GM21367 (cell line): ENCODE results near the gene MUC4.
"Not testable (repeated sequence)": the region's sequence is repeated elsewhere in the genome, so short reads cannot be mapped to it uniquely, and the experiment has no call there.

Experiments used
- ATAC-seq: cut with Tn5 transposase; IDR thresholded peaks from one replicate; pipeline ENCODE4 v1.9.1; 2021; ENCODE audit not compliant: unreplicated experiment

Gene MUC4

DNA sequence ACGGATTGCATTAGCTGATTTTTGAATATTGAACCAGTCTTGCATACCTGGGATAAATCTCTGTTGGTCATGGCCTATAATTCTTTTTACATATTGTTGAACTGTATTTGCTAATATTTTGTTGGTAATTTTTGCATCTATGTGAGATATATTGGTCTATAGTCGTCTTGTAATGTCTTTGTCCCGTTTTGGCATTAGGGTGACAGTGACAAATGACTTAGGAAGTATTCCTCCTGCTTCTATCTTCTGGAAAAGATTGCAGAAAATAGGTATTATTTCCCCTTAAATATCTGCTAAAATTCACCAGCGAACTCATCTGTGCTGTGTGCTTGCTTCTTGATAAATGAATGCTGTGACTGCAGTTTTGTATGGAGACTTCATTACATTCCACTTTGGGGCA lies 67.3 kb downstream of the MUC4 start:
- ATAC-seq = no peak

DNA sequence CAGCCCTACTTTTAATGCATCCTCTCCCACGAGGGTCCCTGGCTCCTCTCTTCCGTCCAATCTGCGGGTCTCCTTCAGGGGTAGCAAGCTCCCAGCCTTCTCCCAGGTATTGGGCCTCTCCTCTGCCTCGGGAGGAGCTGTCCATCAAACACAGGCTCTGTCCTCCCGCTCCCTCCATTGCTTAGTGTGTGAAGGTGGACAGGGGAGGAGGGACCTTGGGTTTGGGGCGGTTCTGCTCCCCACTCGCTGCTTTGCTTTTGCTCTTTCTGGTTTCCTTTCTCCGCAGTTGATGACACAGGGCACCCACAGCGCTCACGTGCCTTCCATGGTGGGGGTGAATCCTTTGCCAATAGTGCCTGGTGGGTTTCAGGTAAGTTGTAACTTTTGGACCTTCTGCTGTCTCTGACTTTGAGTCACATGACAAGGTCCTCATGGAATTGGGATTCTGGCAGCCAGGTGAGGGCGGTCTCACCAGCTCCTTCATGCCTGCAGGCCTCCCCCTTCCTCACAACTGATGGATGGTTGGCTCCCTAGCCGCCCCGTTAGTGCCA lies 72.1 kb downstream of the MUC4 start:
- no peak for ATAC-seq

DNA sequence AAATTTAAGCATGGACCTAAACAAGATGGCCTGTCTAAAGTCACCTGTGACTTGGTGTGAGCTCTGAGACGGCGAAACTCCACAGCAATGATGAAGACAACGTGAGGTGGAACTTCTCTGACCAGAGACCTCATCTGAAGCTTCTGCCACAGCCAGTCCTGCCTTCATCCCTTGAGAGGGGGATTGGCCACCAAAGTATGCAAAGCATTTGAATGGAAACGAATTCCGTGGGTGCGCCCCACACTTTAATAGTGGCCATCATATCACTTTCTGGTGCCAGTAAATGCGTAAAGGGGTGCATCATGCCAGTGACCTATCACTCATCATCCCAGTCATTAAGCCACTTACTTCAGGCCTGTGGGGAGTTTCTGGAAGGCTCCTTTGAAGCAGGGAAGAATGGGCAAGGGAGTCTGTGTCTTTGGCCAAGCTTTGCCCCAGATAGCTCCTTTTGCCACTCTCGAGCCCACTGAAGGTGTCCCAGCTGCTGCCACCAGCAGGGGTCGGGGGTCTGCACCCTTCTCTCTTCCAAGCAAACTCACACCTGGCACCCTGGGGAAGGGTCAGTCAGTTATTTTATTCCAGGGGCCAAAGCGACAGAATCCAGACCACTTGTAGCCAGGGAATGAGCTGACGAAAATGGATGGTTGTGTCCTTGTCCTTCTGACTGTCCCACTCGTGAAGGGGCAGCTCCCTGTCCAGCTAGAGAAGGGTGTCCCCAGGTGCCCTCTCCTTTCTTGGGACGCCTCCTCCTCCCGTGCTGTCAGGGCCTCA lies 73.3 kb downstream of the MUC4 start:
- ATAC-seq = no peak

DNA sequence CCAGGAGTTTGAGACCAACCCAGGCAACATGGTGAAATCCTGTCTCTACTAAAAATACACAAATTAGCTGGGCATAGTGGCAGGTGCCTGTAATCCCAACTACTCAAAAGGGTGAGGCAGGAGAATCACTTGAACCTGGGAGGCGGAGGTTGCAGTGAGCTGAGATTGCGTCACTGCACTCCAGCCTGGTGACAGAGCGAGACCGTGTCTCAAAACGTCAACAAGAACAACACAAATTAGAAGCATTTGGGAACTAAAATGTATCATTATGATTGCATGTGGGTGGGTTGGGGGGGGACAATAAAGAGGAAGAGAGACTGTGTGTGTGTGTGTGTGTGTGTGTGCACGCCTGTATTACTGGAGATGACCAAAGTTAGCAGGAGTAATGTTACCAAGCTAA lies 73.9 kb downstream of the MUC4 start:
- not testable (repeated sequence) for ATAC-seq

DNA sequence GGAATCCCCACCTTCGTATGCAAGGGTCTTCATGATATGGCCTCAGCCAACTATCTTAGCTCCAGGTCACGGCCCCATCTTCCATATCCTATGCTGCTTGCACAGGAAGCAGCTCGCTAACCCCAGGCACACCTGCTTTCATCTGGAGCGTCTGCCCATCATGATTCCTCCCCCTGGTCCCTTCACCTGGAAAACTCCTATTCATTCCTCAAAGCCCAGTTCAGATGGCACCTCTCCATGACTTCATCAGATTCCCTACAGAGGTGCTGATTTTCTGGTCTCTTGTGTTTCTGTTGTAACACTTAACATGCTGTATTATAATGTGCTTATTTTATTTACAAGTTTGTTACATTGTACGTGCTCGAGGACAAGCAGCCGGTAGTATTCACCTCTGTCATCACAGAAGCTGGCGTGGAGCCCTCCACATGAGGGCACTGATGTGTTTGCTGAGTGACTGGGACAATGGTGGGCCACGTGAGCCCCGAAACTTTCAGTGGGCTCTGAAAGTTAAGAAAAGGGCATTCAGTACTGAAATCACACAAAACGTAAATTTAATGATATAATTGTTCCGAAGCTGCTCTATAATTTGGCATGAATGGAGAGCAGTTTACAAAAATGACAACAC lies 74.8 kb downstream of the MUC4 start:
- no peak for ATAC-seq

DNA sequence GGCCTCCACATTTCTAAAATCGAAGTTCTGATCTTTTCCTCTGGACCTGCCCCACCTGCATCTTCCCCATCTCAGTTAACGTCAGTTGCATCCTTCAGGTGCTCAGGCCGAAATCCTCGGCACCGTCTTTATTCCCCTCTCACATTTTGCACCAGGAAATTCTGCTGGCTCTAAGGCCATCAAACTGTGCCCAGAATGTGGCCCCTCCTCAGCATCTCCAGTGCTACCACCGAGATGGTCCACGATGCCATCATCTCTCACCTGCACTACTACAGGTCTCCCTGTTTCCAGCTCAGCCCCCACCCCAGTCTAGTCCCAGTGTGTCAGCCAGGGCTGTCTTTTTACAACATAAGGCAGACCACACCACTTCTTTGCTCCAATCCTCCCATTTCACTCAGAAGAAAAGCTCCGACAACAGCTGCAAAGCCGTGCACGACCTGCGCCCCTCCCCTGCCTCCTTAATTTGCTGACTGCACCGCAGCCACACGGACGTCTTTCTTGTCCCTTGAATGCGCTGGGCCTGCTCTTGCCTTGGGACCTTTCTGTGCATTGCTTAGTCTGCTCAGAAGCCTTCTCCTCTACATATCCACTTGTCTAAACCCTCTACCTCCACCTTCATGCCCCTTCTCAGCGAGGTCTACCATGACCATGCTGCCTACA lies 76.6 kb downstream of the MUC4 start:
- no peak for ATAC-seq

DNA sequence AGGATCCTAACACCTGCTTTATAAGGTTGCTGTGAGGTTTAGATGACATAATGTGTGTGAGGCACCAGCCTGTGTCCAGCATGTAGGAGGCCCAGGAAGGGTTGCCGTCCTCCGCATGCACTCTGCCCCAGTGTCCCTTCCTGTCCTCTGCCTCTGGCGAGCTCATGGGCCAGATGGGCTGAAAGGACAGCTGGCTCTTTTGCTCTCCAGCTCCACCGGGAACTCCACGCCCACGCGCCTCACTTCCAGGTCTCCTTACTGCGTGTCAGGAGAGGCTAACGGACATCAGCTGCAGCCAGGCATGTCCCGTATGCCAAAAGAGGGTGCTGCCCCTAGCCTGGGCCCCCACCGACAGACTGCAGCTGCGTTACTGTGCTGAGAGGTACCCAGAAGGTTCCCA lies 78.8 kb downstream of the MUC4 start:
- no peak for ATAC-seq

DNA sequence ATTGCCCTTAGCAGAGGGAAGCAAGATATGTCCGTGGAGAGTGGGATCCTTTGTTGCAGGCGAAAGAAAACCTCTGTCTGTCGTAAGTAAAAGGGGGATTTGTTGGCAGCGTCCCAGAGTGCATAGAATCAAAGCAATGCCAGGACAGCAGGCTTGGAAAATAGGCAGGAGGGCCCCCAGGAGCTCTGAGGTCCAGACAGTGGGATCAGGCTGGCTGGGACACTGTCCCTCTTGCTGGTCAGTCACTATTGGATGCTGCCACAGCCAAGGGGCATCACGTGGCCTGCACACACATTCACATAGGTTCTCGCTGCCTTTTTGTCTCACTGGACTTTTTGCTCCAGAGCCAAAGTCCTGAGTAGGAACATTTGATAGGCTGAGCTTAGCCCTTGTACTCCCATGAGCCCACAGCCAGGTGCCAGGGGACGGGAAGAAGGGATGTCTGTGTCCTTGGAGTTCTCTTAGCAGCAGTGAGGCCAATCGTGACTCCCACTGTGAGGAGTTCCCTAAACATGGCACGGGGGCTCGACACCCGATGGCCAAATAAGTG lies 80.3 kb downstream of the MUC4 start:
- no peak for ATAC-seq

DNA sequence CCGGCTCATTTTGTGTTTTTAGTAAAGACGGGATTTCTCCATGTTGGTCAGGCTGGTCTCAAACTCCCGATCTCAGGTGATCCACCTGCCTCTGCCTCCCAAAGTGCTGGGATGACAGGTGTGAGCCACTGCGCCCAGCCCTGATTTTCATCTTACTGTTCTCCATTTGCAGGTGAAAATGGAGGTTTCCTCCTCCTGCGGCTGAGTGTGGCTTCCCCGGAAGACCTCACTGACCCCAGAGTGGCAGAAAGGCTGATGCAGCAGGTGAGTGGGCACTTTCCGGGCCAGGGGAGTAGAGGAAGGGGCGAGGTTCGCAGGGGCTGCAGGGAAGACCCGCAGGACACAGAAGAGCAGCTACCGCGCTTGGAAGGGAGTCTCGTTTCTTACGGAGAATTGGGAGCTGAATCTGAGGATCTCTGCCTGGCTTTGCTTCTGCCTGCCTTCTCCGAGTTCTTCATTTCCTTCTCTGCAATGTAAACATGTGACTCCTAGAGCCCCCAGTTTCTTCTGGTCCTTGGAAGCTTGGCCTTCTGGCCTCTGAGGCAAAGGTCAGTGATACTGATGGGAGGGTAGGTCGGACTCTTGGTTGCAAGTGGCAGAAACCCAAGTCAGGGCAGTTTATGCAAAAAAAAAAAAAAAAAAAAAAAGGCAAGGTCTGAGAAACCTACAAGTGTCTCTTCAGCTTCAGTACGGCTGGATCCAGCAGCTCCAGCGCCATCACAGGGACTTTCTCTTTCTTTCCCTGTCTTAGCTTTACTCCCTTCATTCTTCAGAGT lies 82.1 kb downstream of the MUC4 start:
- no peak for ATAC-seq

DNA sequence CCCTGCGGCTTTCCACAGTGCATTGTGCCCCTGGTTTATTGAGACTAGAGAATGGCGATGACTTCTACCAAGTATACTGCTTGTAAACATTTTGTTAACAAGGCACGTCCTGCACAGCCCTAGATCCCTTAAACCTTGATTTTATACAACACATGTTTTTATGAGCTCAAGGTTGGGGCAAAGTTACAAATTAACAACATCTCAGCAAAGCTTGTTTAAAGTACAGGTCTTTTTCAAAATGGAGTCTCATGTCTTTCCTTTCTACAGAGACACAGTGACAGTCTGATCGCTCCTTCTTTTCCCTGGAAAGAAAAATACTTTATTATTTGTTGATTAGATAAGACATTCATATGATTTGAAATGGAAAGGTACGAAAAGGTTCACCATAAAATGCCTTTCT lies 82.9 kb downstream of the MUC4 start:
- not testable (repeated sequence) for ATAC-seq

DNA sequence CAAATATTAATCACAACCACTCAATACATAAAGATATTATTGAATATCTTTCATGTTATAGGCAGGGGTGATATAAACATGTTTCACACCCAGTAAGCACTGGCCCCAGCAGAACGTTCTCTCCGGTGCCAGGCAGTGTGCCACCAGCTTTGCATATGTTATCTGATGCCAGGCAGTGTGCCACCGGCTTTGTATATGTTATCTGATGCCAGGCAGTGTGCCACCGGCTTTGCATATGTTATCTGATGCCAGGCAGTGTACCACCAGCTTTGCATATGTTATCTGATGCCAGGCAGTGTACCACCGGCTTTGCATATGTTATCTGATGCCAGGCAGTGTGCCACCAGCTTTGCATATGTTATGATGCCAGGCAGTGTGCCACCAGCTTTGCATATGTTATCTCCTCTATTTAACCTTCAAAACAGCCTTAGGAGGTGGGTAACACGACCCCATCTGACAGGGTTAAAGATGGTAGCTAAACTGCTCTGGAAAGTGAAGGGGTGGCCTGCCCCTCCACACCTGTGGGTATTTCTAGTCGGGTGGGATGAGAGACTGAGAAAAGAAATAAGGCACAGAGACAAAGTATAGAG lies 84.0 kb downstream of the MUC4 start:
- no peak for ATAC-seq

DNA sequence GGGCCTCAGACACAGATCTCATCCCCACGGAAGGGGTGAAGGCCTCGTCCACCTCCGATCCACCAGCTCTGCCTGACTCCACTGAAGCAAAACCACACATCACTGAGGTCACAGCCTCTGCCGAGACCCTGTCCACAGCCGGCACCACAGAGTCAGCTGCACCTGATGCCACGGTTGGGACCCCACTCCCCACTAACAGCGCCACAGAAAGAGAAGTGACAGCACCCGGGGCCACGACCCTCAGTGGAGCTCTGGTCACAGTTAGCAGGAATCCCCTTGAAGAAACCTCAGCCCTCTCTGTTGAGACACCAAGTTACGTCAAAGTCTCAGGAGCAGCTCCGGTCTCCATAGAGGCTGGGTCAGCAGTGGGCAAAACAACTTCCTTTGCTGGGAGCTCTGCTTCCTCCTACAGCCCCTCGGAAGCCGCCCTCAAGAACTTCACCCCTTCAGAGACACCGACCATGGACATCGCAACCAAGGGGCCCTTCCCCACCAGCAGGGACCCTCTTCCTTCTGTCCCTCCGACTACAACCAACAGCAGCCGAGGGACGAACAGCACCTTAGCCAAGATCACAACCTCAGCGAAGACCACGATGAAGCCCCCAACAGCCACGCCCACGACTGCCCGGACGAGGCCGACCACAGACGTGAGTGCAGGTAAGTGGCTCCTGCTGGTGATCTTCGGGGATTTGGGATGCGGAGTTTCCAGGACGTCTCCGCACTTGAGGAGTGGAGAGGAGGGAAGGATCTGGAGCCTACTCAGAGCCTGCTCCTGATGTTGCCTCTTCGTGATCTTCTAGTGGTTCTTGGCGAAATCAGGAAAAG lies 85.6 kb downstream of the MUC4 start:
- not testable (repeated sequence) for ATAC-seq

DNA sequence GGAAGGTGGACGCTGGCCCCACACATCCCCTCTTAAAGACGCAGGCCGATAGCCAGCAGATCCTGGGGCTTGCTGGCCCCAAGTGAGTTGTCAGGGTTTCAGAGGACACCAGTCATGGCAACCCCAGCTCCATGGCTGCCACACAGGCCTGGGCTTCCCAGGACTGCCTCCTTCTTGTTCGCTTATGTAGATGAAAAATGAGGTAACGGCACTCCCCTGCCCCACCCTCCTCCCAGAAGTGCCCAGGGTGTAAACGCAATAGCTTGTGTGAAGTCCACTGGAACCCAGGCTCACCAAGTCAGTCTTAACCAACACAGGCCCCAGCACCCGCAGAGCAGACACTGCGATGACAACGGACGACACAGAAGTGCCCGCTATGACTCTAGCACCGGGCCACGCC lies 87.4 kb downstream of the MUC4 start:
- not testable (repeated sequence) for ATAC-seq

DNA sequence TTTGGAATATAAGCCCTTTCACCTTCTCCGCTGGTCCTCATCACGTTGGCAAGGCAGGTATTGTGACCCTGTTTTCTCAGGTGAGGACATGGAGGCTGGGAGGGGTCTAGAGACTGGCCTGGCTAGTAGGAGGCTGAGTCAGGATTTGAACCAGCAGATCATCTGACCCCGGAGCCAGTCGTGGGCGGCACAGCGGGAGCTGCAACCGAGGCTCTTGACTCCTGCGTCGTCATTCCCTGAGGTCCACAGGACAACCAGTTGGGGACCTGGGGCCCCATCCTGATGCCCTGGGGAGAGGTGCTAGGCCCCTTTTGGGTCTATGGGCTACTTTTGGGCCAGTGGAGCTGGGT lies 88.8 kb downstream of the MUC4 start:
- ATAC-seq = not testable (repeated sequence)

DNA sequence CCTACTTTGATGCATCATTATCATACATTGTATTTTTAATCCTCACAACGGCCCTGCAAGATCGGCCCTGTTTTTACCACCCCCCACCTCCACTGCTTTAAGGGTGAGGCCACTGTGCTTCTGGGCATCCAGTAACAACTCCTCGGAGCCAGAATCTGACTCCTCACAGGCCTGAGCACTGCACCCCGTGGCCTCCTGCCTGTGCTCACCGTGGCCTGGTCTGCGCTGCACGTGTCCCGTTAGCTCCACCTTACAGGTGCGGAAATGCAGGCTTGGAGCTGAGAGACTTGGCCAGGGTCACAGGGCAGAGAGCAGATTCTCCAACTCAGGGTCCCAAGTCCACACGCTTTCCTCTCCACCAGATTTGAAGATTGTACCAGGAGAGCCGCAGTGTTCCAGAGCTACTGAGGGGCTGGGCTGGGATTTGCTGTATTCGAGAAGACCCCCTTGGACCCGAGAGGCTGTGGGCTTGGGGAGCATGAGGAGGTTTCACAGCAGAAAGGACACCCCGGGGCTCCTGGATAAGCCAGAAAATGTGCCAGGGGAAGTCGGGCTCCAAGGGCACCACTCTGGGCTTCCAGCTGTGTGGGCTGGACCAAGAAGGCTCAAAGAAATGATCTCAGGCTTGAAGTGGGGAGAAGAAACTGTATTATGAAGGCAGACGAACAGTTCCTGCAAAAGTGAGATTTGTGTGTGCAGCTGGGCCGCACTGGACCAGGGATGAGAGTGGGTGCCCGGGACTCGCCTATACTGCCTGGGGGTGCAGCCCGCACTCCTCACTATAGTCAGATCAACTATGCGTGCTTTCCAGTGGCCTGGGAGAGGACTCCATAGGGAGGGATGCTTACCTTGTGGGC lies 89.4 kb downstream of the MUC4 start:
- not testable (repeated sequence) for ATAC-seq

DNA sequence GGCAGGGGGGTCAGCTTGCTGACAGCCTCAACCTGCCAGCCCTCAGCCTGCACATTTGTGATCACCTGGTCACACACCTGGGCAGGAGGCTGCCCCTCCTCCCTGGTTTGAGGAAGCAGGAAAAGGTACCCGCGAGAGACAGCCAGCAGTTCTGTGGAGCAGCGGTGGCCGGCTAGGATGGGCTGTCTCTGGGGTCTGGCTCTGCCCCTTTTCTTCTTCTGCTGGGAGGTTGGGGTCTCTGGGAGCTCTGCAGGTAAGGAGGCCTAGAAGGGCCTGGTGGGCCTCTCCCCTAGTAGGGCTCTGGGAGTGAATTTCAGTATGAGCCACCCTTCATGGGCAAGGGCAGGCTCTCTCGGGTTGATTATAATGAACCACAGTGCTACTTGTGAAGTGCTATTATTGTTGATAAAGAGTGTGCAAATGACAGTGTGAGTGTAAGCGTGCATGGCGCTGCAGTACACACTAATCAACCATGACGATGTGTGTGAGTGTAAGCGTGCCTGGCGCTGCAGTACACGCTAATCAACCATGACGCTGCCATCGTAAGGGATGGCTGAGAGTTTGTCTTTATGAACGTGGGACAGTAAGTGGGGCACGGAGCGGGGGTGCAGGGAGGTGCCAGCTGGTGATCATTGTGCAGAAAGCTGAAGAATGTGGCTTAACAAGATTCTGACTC lies 90.8 kb downstream of the MUC4 start, which contains the start of gene MUC20:
Gene MUC20 (plus strand): TSS at position 148 of the 676 bp plus-strand sequence. CDS start 30 bp downstream, at position 178.
- ATAC-seq = not testable (repeated sequence)

DNA sequence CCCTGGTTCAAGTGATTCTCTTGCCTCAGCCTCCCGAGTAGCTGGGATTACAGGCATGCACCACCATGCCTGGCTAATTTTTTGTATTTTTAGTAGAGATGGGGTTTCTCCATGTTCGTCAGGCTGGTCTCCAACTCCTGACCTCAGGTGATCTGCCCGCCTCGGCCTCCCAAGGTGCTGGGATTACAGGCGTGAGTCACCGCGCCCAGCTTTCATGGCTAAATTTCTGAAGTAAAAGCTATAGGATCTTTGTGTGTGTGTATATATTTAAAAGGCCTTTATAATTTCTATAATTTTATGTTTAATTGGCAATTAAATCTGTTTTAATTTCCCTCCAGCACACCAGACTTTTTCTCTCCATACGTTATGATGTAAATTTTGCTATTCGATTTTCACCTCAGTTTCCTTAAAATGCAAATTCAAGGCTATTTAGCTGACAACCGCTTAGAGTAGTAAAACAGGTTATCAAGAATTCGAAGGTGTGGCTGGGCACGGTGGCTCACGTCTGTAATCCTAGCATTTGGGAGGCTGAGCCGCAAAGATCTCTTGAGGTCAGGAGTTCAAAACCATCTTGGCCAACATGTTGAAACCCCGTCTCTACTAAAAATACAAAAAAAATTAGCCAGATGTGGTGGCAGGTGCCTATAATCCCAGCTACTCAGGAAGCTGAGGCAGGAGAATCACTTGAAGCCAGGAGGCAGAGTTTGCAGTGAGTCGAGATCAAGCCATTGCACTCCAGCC lies 92.0 kb downstream of the MUC4 start:
- not testable (repeated sequence) for ATAC-seq
